ENCODE results near the gene GPR180.

GPR180 gene

DNA sequence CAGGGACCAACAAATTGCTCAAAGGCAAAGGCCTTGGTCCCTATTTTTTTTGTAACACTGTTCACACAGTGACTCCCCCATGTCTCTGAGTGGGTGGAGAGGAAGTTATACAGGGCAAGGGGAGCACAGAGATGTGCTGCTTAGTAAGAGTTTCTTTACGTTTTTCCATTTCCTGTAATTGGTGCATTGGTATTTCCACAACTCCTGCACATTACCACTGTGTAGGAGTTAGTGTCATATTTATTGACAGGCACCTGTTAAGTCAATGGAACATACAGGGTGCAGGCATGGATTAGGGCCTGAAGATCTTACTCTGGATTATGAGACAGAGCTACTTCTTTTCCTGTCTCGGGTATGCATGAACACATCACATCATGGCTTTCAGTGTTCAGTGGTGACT is 65.5 kb downstream of the GPR180 start:
- Histone ChIP-seq H3K9me3 (ENCODE audit: control extremely low read depth in 1 of 5, control insufficient read depth in 4 of 5, insufficient read depth in 2 of 5, low read depth in 1 of 5, low read length in 4 of 5) (no peaks in the 10 kb centered on the region), H3K4me1 (ENCODE audit: control extremely low read depth in 1 of 4, control insufficient read depth in 4 of 4, insufficient read depth in 4 of 4, low read length in 3 of 4) (peaks cover 2 to 12% (median 10%) of the 10 kb centered on the region in 4 experiments), H3K27me3 (replicated peaks in 2 of 5; ENCODE audit: control insufficient read depth in 4 of 5, insufficient read depth in 5 of 5, low read length in 4 of 5) (peaks cover 0 to 10% (median 0%) of the 10 kb centered on the region in 5 experiments), H3K4me3 (ENCODE audit: control insufficient read depth in 1 of 7, extremely low read depth in 1 of 7, insufficient read depth in 4 of 7, low read depth in 2 of 7, low read length in 6 of 7) (no peak overlapping the region), H3K27ac (ENCODE audit: insufficient read depth in 1 of 2, low read depth in 1 of 2, low read length in 2 of 2, poor library complexity in 1 of 2, severe bottlenecking in 2 of 2) (no peak overlapping the region), H3K36me3 (ENCODE audit: control insufficient read depth in 4 of 4, insufficient read depth in 4 of 4, low read length in 3 of 4) (no peaks in the 10 kb centered on the region)
- 100% methylated on average over 1 of the region's 2 CpGs for WGBS (ENCODE audit: insufficient coverage)
- ChIA-PET POLR2A (no interaction called here), CTCF (interaction anchor here (1.3 kb wide), 1 partner anchor 489 kb away, joined by 3 read pairs; no protein-coding TSS in a partner anchor)
- DNase-seq: no peak

DNA sequence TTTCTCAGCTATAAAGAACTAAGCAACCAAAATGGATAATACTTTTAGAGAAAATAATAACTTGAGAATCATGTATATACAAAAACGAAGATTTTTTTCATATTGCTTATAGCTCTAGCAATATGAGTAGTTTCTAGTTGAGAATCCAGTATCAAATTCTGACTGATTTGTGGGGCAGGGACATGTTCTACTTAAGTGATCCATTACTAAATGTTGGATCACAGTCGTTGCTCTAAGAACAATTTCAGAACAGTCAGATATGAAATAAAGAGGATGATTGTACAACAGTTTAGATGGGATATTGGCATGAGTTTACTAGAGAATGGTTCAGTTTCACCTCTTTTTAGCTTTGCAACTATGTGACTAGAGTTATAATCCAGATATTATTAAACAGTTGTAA is 70.7 kb downstream of the GPR180 start:
- Histone ChIP-seq H3K4me3 (ENCODE audit: control insufficient read depth in 1 of 7, extremely low read depth in 1 of 7, insufficient read depth in 4 of 7, low read depth in 2 of 7, low read length in 6 of 7) (no peak overlapping the region), H3K9me3 (ENCODE audit: control extremely low read depth in 1 of 5, control insufficient read depth in 4 of 5, insufficient read depth in 2 of 5, low read depth in 1 of 5, low read length in 4 of 5) (no peaks in the 10 kb centered on the region), H3K36me3 (ENCODE audit: control insufficient read depth in 4 of 4, insufficient read depth in 4 of 4, low read length in 3 of 4) (no peaks in the 10 kb centered on the region), H3K27ac (ENCODE audit: insufficient read depth in 1 of 2, low read depth in 1 of 2, low read length in 2 of 2, poor library complexity in 1 of 2, severe bottlenecking in 2 of 2) (no peak overlapping the region), H3K4me1 (ENCODE audit: control extremely low read depth in 1 of 4, control insufficient read depth in 4 of 4, insufficient read depth in 4 of 4, low read length in 3 of 4) (peaks cover 0 to 1% (median 0%) of the 10 kb centered on the region in 4 experiments), H3K27me3 (replicated peaks in 2 of 5; ENCODE audit: control insufficient read depth in 4 of 5, insufficient read depth in 5 of 5, low read length in 4 of 5) (peaks cover 0 to 6% (median 2%) of the 10 kb centered on the region in 5 experiments)
- DNase-seq: no peak
- ChIA-PET POLR2A (no interaction called here), CTCF (interaction anchor here (1.2 to 6.2 kb wide), 3 partner anchors 11 to 484 kb away, joined by 4 to 36 read pairs (median 25); no protein-coding TSS in a partner anchor)
- WGBS (ENCODE audit: insufficient coverage): no CpG with 5 or more reads among the region's 2 CpGs

DNA sequence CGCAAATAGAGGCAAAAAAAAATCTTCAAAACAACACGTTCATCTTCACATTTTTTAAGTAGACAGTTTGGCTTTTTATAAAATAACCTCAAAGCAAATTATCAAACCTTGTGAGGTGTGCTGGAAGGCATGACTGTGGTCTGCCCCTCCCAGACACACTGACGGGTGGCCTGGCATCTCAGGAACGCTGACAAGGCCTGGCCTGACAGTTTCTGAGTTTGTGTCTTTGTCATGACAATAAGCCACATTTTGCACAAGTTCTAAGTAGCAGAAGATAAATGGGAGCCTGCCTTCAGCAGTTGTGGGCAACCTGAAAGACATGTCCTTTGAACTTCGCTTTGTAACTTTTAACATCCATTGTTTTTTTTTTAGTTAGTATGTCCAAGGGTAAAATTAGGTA is 72.2 kb downstream of the GPR180 start:
- no peaks in the 10 kb centered on the region for H3K36me3 ChIP-seq (ENCODE audit: control insufficient read depth in 4 of 4, insufficient read depth in 4 of 4, low read length in 3 of 4)
- H3K4me3 ChIP-seq (ENCODE audit: control insufficient read depth in 1 of 7, extremely low read depth in 1 of 7, insufficient read depth in 4 of 7, low read depth in 2 of 7, low read length in 6 of 7): no peak overlapping the region
- H3K9me3 ChIP-seq (ENCODE audit: control extremely low read depth in 1 of 5, control insufficient read depth in 4 of 5, insufficient read depth in 2 of 5, low read depth in 1 of 5, low read length in 4 of 5): no peaks in the 10 kb centered on the region
- POLR2A ChIA-PET: no interaction called here
- CTCF ChIA-PET: interaction anchor here (0.9 to 6.2 kb wide), 7 partner anchors 11 to 488 kb away, joined by 3 to 36 read pairs (median 6); no protein-coding TSS in a partner anchor
- DNase-seq: peak in 1 of 3 donors; percentile 23
- WGBS (ENCODE audit: insufficient coverage): 84% methylated on average over 2 of the region's 5 CpGs
- peaks cover 0 to 10% (median 6%) of the 10 kb centered on the region in 5 experiments for H3K27me3 ChIP-seq (replicated peaks in 2 of 5; ENCODE audit: control insufficient read depth in 4 of 5, insufficient read depth in 5 of 5, low read length in 4 of 5)
- no peak overlapping the region for H3K27ac ChIP-seq (ENCODE audit: insufficient read depth in 1 of 2, low read depth in 1 of 2, low read length in 2 of 2, poor library complexity in 1 of 2, severe bottlenecking in 2 of 2)
- no peaks in the 10 kb centered on the region for H3K4me1 ChIP-seq (ENCODE audit: control extremely low read depth in 1 of 4, control insufficient read depth in 4 of 4, insufficient read depth in 4 of 4, low read length in 3 of 4)

DNA sequence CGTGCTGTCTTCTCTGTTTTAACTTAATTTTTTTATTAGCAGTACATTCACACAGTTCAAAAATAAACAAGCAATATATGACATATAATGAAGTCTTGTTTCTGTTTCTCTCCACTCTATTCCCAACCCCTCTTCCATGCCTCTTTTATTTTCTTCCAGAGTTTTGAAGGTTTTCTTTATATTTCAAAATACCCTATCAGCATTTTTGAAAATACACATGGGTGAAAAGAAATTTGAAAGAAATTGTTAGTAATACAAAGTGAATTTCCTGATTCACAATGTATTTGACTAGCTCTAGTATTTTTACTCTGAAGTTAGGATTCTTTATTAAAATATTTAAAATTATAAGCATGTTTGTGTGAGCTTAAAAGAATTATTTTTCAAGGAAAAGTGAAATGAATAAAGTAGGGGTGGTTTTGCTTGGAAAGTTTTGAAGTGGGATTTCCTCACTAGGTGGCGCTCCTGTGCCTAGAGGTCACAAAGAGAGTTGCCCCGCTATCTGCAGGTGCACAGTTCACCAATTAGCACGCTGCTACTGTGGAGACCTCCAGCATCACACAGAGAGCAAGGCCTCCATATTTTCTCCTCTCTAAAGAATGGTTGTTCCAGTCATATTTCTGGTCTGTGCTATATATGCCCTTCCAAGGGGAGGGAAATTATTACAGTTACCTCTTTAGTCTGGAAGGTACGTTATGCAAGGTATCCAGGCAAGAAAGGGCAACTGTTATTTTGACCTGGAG is 73.1 kb downstream of the GPR180 start:
- Histone ChIP-seq H3K9me3 (ENCODE audit: control extremely low read depth in 1 of 5, control insufficient read depth in 4 of 5, insufficient read depth in 2 of 5, low read depth in 1 of 5, low read length in 4 of 5) (no peaks in the 10 kb centered on the region), H3K36me3 (ENCODE audit: control insufficient read depth in 4 of 4, insufficient read depth in 4 of 4, low read length in 3 of 4) (no peaks in the 10 kb centered on the region), H3K4me3 (ENCODE audit: control insufficient read depth in 1 of 7, extremely low read depth in 1 of 7, insufficient read depth in 4 of 7, low read depth in 2 of 7, low read length in 6 of 7) (no peak overlapping the region), H3K27ac (ENCODE audit: insufficient read depth in 1 of 2, low read depth in 1 of 2, low read length in 2 of 2, poor library complexity in 1 of 2, severe bottlenecking in 2 of 2) (no peak overlapping the region), H3K27me3 (replicated peaks in 2 of 5; ENCODE audit: control insufficient read depth in 4 of 5, insufficient read depth in 5 of 5, low read length in 4 of 5) (peaks cover 0 to 10% (median 7%) of the 10 kb centered on the region in 5 experiments), H3K4me1 (ENCODE audit: control extremely low read depth in 1 of 4, control insufficient read depth in 4 of 4, insufficient read depth in 4 of 4, low read length in 3 of 4) (no peaks in the 10 kb centered on the region)
- peak; percentile 74 to 79 (median 75) for DNase-seq
- CTCF ChIA-PET: interaction anchor here (0.9 to 6.2 kb wide), 11 partner anchors 10 to 720 kb away, joined by 3 to 36 read pairs (median 3); no protein-coding TSS in a partner anchor
- WGBS (ENCODE audit: insufficient coverage): 40% methylated on average over 2 of the region's 5 CpGs
- POLR2A ChIA-PET: no interaction called here

DNA sequence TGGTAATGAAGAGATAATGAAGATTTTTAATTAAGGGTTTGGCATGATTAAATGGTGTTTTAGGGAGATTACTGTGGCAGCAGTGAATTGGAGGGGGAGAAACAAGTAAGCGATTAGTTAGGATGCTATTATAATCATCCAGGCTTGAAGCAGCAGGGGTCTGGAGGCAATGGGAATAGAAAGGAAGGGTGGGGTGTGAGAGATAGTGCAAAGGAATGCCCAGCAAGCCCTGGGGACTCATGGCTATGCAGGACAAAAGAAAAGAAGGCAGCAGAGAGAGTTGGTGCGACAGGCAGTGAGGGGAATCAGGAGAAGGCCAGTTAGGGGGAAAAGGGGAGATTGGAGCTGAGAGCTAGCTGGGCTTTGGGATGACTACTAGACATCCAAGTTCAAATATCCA is 76.1 kb downstream of the GPR180 start:
- ChIA-PET POLR2A (interaction anchor here (0.6 kb wide), 1 partner anchor 74 kb away, joined by 4 read pairs; no protein-coding TSS in a partner anchor), CTCF (interaction anchor here (1.3 kb wide), 1 partner anchor 478 kb away, joined by 5 read pairs; no protein-coding TSS in a partner anchor)
- Histone ChIP-seq H3K36me3 (ENCODE audit: control insufficient read depth in 4 of 4, insufficient read depth in 4 of 4, low read length in 3 of 4) (no peaks in the 10 kb centered on the region), H3K27me3 (replicated peaks in 2 of 5; ENCODE audit: control insufficient read depth in 4 of 5, insufficient read depth in 5 of 5, low read length in 4 of 5) (peaks cover 0 to 11% (median 7%) of the 10 kb centered on the region in 5 experiments), H3K4me1 (ENCODE audit: control extremely low read depth in 1 of 4, control insufficient read depth in 4 of 4, insufficient read depth in 4 of 4, low read length in 3 of 4) (no peaks in the 10 kb centered on the region), H3K27ac (ENCODE audit: insufficient read depth in 1 of 2, low read depth in 1 of 2, low read length in 2 of 2, poor library complexity in 1 of 2, severe bottlenecking in 2 of 2) (no peak overlapping the region), H3K4me3 (ENCODE audit: control insufficient read depth in 1 of 7, extremely low read depth in 1 of 7, insufficient read depth in 4 of 7, low read depth in 2 of 7, low read length in 6 of 7) (no peak overlapping the region), H3K9me3 (ENCODE audit: control extremely low read depth in 1 of 5, control insufficient read depth in 4 of 5, insufficient read depth in 2 of 5, low read depth in 1 of 5, low read length in 4 of 5) (no peaks in the 10 kb centered on the region)
- DNase-seq: no peak
- 100% methylated on average over 2 of the region's 2 CpGs for WGBS (ENCODE audit: insufficient coverage)

DNA sequence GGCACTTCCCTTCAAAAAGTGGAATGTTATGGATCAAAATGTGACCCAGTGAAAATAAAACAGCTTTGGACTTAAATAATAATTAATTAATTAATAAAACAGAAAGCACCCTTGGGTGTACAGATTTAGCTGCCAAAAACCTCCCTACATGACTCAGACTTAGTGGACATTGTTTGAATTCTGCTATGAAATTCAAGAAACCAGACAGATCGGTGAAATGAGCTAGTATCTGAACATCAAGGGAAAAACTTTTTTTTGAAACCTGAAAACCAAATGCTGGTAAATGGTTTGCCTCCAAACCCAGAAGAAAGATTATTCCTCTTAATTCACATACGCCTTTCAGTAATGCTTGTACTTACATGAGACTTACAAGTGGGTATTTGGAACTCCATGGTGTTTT is 77.2 kb downstream of the GPR180 start:
- ChIA-PET POLR2A (no interaction called here), CTCF (interaction anchor here (0.9 to 1.5 kb wide), 5 partner anchors 11 to 606 kb away, joined by 3 to 5 read pairs (median 4); no protein-coding TSS in a partner anchor)
- Histone ChIP-seq H3K27me3 (replicated peaks in 2 of 5; ENCODE audit: control insufficient read depth in 4 of 5, insufficient read depth in 5 of 5, low read length in 4 of 5) (peaks cover 0 to 16% (median 10%) of the 10 kb centered on the region in 5 experiments), H3K9me3 (ENCODE audit: control extremely low read depth in 1 of 5, control insufficient read depth in 4 of 5, insufficient read depth in 2 of 5, low read depth in 1 of 5, low read length in 4 of 5) (no peaks in the 10 kb centered on the region), H3K36me3 (ENCODE audit: control insufficient read depth in 4 of 4, insufficient read depth in 4 of 4, low read length in 3 of 4) (no peaks in the 10 kb centered on the region), H3K4me3 (ENCODE audit: control insufficient read depth in 1 of 7, extremely low read depth in 1 of 7, insufficient read depth in 4 of 7, low read depth in 2 of 7, low read length in 6 of 7) (no peak overlapping the region), H3K4me1 (ENCODE audit: control extremely low read depth in 1 of 4, control insufficient read depth in 4 of 4, insufficient read depth in 4 of 4, low read length in 3 of 4) (no peaks in the 10 kb centered on the region), H3K27ac (ENCODE audit: insufficient read depth in 1 of 2, low read depth in 1 of 2, low read length in 2 of 2, poor library complexity in 1 of 2, severe bottlenecking in 2 of 2) (no peak overlapping the region)
- 100% methylated on average over 1 of the region's 2 CpGs for WGBS (ENCODE audit: insufficient coverage)
- DNase-seq: no peak

DNA sequence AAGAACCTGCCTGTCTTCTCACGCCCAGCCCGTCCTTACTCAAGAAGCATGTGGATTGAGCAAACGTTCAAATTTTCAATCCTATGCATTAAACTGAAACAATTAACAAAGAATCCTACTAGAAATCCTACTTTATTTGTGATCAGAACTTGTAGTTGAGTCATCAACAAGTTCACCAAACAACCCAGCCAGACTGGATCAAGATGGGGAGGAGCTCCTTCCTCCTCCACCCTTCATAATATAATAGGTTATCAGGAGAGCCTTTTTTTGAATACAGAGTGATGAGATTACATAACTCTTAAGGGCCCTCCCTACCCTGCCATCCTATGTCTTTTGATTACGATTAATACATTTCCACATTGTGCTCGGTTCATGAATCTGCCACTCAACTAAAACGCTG is 78.0 kb downstream of the GPR180 start:
- H3K4me3 ChIP-seq (ENCODE audit: control insufficient read depth in 1 of 7, extremely low read depth in 1 of 7, insufficient read depth in 4 of 7, low read depth in 2 of 7, low read length in 6 of 7): no peak overlapping the region
- 64% methylated on average over 5 of the region's 6 CpGs for WGBS (ENCODE audit: insufficient coverage)
- POLR2A ChIA-PET: no interaction called here
- DNase-seq: no peak
- no peaks in the 10 kb centered on the region for H3K9me3 ChIP-seq (ENCODE audit: control extremely low read depth in 1 of 5, control insufficient read depth in 4 of 5, insufficient read depth in 2 of 5, low read depth in 1 of 5, low read length in 4 of 5)
- no peak overlapping the region for H3K27ac ChIP-seq (ENCODE audit: insufficient read depth in 1 of 2, low read depth in 1 of 2, low read length in 2 of 2, poor library complexity in 1 of 2, severe bottlenecking in 2 of 2)
- CTCF ChIA-PET: interaction anchor here (1.0 to 1.5 kb wide), 2 partner anchors 10 to 18 kb away, joined by 3 to 4 read pairs; no protein-coding TSS in a partner anchor
- no peaks in the 10 kb centered on the region for H3K4me1 ChIP-seq (ENCODE audit: control extremely low read depth in 1 of 4, control insufficient read depth in 4 of 4, insufficient read depth in 4 of 4, low read length in 3 of 4)
- peaks cover 0 to 16% (median 10%) of the 10 kb centered on the region in 5 experiments for H3K27me3 ChIP-seq (replicated peaks in 2 of 5; ENCODE audit: control insufficient read depth in 4 of 5, insufficient read depth in 5 of 5, low read length in 4 of 5)
- no peaks in the 10 kb centered on the region for H3K36me3 ChIP-seq (ENCODE audit: control insufficient read depth in 4 of 4, insufficient read depth in 4 of 4, low read length in 3 of 4)

Data from common myeloid progenitor, CD34-positive (primary cell).